ENCODE measurements around the gene MEGF6.

DNA sequence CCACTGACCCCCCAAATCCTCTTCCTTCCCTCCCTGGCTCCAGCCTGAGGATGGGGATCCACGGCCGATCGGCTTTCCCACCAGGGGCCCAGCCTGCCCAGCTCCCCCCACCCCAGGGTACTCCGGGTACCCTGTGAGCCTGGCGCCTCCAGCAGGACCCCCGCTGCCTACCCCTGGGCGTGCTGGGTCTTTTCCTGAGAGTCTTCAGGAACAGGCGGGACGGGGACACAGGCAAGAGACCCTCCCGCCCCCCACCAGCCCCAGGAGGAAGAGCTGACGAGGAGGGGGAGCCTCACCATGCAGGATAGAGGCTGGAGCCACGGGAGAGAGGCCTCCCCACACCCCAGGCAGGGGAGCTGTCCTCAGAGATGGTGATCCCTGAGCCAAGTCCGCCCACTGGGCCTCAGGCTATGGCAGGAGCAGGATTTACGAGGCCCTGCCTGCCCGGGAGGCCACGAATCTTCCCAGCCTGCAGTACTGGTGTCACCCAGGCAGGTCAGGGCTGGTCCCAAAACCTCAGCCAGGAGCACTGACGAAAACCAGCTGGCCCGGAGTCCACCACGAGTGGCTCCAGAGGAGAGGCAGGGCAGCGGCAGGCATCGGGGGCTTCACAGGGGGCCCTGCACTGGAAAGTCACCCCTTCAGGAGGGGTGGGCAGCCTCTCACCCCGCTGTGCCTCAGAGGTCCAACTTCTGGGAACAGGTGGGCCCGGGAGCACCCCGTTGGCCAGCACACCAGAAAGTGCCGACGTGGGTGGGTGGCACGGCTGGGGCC is 58.0 kb downstream of the MEGF6 start:
- TF ChIP-seq, protein P1, sequence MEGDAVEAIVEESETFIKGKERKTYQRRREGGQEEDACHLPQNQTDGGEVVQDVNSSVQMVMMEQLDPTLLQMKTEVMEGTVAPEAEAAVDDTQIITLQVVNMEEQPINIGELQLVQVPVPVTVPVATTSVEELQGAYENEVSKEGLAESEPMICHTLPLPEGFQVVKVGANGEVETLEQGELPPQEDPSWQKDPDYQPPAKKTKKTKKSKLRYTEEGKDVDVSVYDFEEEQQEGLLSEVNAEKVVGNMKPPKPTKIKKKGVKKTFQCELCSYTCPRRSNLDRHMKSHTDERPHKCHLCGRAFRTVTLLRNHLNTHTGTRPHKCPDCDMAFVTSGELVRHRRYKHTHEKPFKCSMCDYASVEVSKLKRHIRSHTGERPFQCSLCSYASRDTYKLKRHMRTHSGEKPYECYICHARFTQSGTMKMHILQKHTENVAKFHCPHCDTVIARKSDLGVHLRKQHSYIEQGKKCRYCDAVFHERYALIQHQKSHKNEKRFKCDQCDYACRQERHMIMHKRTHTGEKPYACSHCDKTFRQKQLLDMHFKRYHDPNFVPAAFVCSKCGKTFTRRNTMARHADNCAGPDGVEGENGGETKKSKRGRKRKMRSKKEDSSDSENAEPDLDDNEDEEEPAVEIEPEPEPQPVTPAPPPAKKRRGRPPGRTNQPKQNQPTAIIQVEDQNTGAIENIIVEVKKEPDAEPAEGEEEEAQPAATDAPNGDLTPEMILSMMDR (IDR thresholded peaks at IDR 0.05): no peak
- no peak for TF ChIP-seq POLR2A (IDR thresholded peaks at IDR 0.05)
